Measurements from ENCODE around the gene ITPRIP. TPM values are rescaled to one million over a fixed set of nuclear protein-coding genes. Genes with fewer than 3 reads are reported as not detected.

ITPRIP gene
- total RNA-seq, 1 experiment from 2014 or later: 22.5 TPM

DNA sequence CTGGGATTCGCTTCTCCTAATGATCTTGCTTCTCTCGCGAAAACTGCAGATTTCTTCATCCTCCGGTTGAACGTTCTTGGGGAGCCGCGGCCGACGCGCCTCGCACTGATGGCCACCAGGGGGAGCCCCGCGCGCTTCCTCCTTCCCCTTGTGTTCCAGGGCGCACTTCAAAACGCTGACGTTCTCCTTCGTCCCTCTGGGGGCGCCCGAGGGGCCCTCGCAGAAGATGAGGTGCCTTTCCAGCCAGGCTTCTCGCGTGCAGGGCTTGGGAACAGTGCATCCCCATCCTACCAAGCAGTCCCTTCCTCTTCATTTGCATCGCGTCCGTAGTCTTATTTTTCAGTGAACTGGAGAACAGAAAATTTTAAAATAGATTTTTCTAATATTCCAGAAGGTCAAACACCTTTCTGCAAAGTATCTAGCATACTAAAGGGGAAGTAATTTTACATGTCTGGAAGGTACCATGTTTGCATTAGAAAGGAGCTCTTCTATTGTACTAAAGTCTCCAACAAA lies 46.8 kb downstream of the ITPRIP start:
- H3K79me2 ChIP-seq (ENCODE audit: insufficient read depth, low read length): no peaks in the 10 kb centered on the region
- peak overlapping the region in 1 of 2 experiments; percentile 60; a peak in 2 of 5 replicates for H3K4me3 Mint-ChIP-seq
- H4K8ac ChIP-seq (replicated peaks; ENCODE audit: insufficient read length, low read depth, low read length): no peak overlapping the region

More for the DNA sequence above, 46.8 kb downstream of the ITPRIP start:
- H3K4me2 ChIP-seq (ENCODE audit: insufficient read depth, insufficient read length, low read length): no peak overlapping the region
- Mint-ChIP-seq H3K27me3 (ENCODE audit: low read depth) (peaks cover 8% of the 10 kb centered on the region), H3K9me3 (no peaks in the 10 kb centered on the region), H3K27ac (peak overlapping the region in 1 of 3 experiments; percentile 36; a peak in 2 of 7 replicates), H3K4me1 (peaks cover 18 to 19% of the 10 kb centered on the region in 2 experiments), H3K36me3 (ENCODE audit: insufficient read depth in 1 of 3, low read depth in 3 of 3) (0 out of 7 replicates have a peak, but pooled peaks cover 0 to 2% (median 0%) of the 10 kb centered on the region in 3 experiments)
- no peaks in the 10 kb centered on the region for H3K27me3 ChIP-seq (ENCODE audit: insufficient read depth, low read length)
- no peak overlapping the region for H3K56ac ChIP-seq (ENCODE audit: insufficient read length, low read depth, low read length)
- TF ChIP-seq, protein P1, sequence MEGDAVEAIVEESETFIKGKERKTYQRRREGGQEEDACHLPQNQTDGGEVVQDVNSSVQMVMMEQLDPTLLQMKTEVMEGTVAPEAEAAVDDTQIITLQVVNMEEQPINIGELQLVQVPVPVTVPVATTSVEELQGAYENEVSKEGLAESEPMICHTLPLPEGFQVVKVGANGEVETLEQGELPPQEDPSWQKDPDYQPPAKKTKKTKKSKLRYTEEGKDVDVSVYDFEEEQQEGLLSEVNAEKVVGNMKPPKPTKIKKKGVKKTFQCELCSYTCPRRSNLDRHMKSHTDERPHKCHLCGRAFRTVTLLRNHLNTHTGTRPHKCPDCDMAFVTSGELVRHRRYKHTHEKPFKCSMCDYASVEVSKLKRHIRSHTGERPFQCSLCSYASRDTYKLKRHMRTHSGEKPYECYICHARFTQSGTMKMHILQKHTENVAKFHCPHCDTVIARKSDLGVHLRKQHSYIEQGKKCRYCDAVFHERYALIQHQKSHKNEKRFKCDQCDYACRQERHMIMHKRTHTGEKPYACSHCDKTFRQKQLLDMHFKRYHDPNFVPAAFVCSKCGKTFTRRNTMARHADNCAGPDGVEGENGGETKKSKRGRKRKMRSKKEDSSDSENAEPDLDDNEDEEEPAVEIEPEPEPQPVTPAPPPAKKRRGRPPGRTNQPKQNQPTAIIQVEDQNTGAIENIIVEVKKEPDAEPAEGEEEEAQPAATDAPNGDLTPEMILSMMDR (conservative IDR thresholded peaks at IDR 0.05): peak; percentile 100
- no peak overlapping the region for H3K4ac ChIP-seq (ENCODE audit: low read depth, low read length)
- H3K27ac ChIP-seq (ENCODE audit: insufficient read length, low read depth, low read length): no peak overlapping the region
- H4K20me1 ChIP-seq (ENCODE audit: control insufficient read depth, insufficient read depth, insufficient read length): no peaks in the 10 kb centered on the region
- no peak overlapping the region for H2BK120ac ChIP-seq (ENCODE audit: low read depth, low read length, poor library complexity, severe bottlenecking)
- no peaks in the 10 kb centered on the region; the same call in 1 of the 2 replicates for H3K4me1 ChIP-seq (ENCODE audit: insufficient read depth, low read length)
- H2BK12ac ChIP-seq (ENCODE audit: insufficient read length, low read depth, low read length): no peak overlapping the region
- H4K91ac ChIP-seq (ENCODE audit: insufficient read length, low read depth, low read length): no peak overlapping the region
- WGBS (ENCODE audit: extremely low coverage, insufficient read length, low lambda C conversion rate): no CpG with 5 or more reads among the region's 26 CpGs
- no peak overlapping the region for H2AK5ac ChIP-seq (ENCODE audit: insufficient read length, low read length)
- no peaks in the 10 kb centered on the region for H3K79me1 ChIP-seq (ENCODE audit: insufficient read depth, low read depth, low read length, poor library complexity, severe bottlenecking)
- H3T11ph ChIP-seq (ENCODE audit: low read length): no peak overlapping the region
- no peak overlapping the region for H2BK20ac ChIP-seq (ENCODE audit: low read depth, low read length, poor library complexity, severe bottlenecking)
- no peak overlapping the region for H2BK5ac ChIP-seq (ENCODE audit: insufficient read length, low read length)
- no peak overlapping the region for H2AFZ ChIP-seq (ENCODE audit: low read length)
- no peak overlapping the region for H3K18ac ChIP-seq (ENCODE audit: insufficient read length, low read depth, low read length)
- no peak overlapping the region for H3K14ac ChIP-seq (ENCODE audit: insufficient read depth, low read length)
- DNase-seq: peak; percentile 92
- no peak overlapping the region for H3K9ac ChIP-seq (ENCODE audit: extremely low read depth, insufficient read length, low read length)
- H4K5ac ChIP-seq (ENCODE audit: insufficient read length, low read depth, low read length): no peak overlapping the region
- no peaks in the 10 kb centered on the region for H3K23me2 ChIP-seq (ENCODE audit: insufficient read length, low read depth, low read length, poor library complexity, severe bottlenecking)
- H2BK15ac ChIP-seq (ENCODE audit: low read depth, low read length): no peak overlapping the region
- no peak overlapping the region for H3K23ac ChIP-seq (ENCODE audit: insufficient read length, low read depth, low read length)
- no peaks in the 10 kb centered on the region for H3K9me3 ChIP-seq (ENCODE audit: control insufficient read depth, low read depth, low read length)
